Peyer's patch (tissue), 4 donors: ENCODE results near the gene SULT6B1.

Experiments used
- POLR2A ChIP-seq, 2 donors: fragments of 450-650 bp; IDR thresholded peaks; one replicate each; pipeline ENCODE4 v1.5.1; 2017; ENCODE audit warnings: antibody characterized with exemption in 2 of 2, mild to moderate bottlenecking in 2 of 2, moderate library complexity in 2 of 2
- TF ChIP-seq, protein P1 (sequence below), 6 experiments: fragments of 450-650 bp in 4 of 6; fragments of 200-600 bp in 2 of 6; sonication (generic) in 1 of 6; IDR thresholded peaks; one replicate each; pipeline ENCODE4 v1.5.1; 2017 to 2019; ENCODE audit warnings: antibody characterized with exemption in 6 of 6, mild to moderate bottlenecking in 3 of 6, moderate library complexity in 1 of 6

DNA sequence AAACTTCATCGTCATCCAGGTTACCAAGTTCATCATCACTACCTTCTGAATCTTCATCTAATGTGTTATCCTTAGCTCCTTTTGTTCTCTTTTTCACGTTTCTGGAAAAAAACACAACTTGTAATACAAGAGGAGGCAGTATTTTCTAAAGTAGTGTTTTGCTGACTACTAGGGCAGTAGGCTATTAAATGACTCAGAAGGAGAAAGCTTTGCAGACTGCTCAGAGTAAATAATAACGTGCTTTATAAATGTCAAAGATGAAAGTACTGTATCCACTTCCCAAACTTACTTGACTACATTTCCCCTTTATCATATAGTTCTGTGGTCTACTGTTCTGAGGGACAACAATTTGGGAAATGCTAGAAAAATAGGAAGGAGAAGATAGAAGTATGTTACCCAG is 23.5 kb upstream of the SULT6B1 start:
- TF ChIP-seq, protein P1, sequence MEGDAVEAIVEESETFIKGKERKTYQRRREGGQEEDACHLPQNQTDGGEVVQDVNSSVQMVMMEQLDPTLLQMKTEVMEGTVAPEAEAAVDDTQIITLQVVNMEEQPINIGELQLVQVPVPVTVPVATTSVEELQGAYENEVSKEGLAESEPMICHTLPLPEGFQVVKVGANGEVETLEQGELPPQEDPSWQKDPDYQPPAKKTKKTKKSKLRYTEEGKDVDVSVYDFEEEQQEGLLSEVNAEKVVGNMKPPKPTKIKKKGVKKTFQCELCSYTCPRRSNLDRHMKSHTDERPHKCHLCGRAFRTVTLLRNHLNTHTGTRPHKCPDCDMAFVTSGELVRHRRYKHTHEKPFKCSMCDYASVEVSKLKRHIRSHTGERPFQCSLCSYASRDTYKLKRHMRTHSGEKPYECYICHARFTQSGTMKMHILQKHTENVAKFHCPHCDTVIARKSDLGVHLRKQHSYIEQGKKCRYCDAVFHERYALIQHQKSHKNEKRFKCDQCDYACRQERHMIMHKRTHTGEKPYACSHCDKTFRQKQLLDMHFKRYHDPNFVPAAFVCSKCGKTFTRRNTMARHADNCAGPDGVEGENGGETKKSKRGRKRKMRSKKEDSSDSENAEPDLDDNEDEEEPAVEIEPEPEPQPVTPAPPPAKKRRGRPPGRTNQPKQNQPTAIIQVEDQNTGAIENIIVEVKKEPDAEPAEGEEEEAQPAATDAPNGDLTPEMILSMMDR (IDR thresholded peaks at IDR 0.05), result no peak
- no peak for TF ChIP-seq POLR2A (IDR thresholded peaks at IDR 0.05)
